AG04449 (cell line): ENCODE data around the gene PTPRJ.

Source experiments
- CTCF ChIA-PET: fragments of 350-600 bp; formaldehyde crosslinking; extraction: SDS; loops from one replicate; lab custom pipeline; 2021; ENCODE audit warnings: antibody characterized with exemption; lab: Yijun Ruan, JAX
- POLR2A ChIA-PET: fragments of 400-600, 350-600 bp; formaldehyde crosslinking; extraction: SDS; loops from one replicate; lab custom pipeline; 2020; ENCODE audit warnings: antibody characterized with exemption, inconsistent platforms; lab: Yijun Ruan, JAX
- DNase-seq: peaks from one replicate; pipeline ENCODE4 v3.0.0-alpha.2; 2010; ENCODE audit warnings: low read depth, low spot score
- H3K4me3 ChIP-seq: 2 replicates; pipeline ENCODE4 v1.5.1; 2011; ENCODE audit warnings: low read depth, mild to moderate bottlenecking, control low read depth, low read length
- TF ChIP-seq, protein P1 (sequence below): IDR thresholded peaks from one replicate; pipeline ENCODE4 v1.5.1; 2011; ENCODE audit warnings: mild to moderate bottlenecking, moderate library complexity, low read length, control low read depth, inconsistent platforms; ENCODE audit not compliant: insufficient read depth; ENCODE audit errors: missing control alignments

PTPRJ gene

DNA sequence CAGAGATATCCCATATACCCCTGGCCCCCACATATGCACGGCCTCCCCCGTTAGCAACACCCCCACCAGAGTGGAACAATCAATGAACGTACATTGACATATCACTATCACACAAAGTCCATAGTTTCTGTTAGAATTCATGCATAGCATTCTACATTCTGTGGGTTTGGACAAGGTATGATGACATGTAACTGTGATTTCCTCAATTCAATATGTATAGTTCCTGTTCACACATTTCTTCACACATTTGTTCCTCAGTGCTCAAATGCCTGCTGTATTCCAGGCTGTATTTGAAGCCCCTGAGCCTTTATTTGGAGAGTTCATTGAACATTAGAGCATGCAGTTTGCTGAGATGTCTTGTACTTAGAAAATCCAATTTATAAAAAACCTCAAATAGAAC, 69.9 kb downstream of the PTPRJ start:
- H3K4me3 ChIP-seq, result no peak overlapping the region
- no peak for DNase-seq
- CTCF ChIA-PET, result interaction anchor here (0.9 to 2.0 kb wide), 3 partner anchors 68 to 116 kb away, joined by 4 to 5 read pairs (median 4); no protein-coding TSS in a partner anchor
- TF ChIP-seq, protein P1, sequence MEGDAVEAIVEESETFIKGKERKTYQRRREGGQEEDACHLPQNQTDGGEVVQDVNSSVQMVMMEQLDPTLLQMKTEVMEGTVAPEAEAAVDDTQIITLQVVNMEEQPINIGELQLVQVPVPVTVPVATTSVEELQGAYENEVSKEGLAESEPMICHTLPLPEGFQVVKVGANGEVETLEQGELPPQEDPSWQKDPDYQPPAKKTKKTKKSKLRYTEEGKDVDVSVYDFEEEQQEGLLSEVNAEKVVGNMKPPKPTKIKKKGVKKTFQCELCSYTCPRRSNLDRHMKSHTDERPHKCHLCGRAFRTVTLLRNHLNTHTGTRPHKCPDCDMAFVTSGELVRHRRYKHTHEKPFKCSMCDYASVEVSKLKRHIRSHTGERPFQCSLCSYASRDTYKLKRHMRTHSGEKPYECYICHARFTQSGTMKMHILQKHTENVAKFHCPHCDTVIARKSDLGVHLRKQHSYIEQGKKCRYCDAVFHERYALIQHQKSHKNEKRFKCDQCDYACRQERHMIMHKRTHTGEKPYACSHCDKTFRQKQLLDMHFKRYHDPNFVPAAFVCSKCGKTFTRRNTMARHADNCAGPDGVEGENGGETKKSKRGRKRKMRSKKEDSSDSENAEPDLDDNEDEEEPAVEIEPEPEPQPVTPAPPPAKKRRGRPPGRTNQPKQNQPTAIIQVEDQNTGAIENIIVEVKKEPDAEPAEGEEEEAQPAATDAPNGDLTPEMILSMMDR, result no peak
- POLR2A ChIA-PET, result no interaction called here

DNA sequence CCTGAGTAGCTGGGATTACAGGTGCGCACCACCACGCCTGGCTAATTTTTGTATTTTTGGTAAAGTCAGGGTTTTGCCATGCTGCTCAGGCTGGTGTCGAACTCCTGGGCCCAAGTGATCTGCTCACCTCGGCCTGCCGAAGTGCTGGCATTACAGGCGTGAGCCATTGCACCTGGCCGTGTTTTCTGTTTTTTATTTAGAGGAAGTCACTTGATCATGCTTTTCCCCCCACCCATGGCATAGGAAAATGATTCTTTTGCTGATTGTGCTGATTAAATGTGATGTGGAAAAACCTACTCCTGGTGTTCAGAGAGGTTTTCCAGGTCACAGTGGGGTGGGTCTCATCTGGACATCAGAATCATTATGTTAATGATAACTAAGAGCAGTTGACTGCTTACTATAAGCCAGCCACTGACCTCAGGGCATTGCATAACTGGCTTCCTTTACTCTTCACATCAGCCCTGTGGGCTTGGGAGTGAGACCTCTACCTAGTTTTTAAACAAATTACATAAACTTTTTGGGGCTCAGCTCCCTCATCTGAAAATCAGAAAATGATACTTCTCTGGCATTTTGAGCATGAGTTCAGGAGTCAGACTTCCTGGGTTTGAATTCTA, 71.0 kb downstream of the PTPRJ start:
- no peak overlapping the region for H3K4me3 ChIP-seq
- no peak for DNase-seq
- TF ChIP-seq, protein P1, result no peak
- ChIA-PET CTCF (interaction anchor here (1.0 to 2.0 kb wide), 5 partner anchors 10 to 117 kb away, joined by 3 to 5 read pairs (median 4); no protein-coding TSS in a partner anchor), POLR2A (interaction anchor here (0.6 to 1.6 kb wide), 2 partner anchors 12 to 112 kb away, joined by 3 to 9 read pairs; no protein-coding TSS in a partner anchor)

DNA sequence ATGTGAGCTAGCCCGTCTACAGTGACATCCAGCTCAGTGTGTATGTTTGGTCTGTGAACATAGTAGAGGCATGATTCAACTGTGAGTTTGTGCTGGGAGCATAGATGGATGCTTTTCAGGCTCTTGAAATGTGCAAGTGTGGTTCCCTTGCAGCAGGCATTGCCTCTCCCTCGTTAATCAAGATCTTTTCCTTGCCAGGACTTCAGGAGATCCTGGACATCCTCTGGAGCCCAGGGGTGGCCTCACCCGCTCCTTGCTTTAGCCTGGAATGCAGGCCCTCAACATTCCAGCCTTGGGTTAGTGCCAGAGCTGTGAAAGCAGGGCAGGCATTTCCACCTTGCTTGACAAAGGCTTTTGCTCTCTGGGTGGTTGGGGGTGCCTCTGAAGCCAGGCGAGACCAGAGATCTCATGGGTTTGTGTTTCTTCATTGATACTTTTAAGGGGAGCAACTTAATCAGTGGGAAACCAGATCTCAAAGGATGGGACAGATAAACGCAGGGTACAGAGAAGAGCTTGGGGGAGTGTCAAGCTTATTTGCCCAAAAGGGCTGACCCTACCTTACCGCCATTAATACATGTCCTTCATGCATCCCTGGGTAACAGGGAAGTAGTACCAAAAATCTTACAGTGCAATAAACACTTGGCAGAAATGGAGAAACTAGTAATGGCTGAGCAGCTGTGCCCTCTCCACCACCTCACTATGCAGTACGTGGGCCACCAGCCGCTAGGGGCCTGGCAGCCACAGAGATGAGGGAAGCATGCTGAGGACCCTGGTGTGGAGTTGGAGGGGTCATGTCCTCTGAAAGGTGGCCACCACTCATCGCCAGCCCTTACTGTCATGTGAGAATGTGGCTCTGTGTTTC, 72.1 kb downstream of the PTPRJ start:
- TF ChIP-seq, protein P1, result no peak
- DNase-seq, result no peak
- ChIA-PET POLR2A (interaction anchor here (0.6 to 1.6 kb wide), 3 partner anchors 11 to 120 kb away, joined by 3 to 9 read pairs (median 3); no protein-coding TSS in a partner anchor), CTCF (interaction anchor here (1.0 to 2.0 kb wide), 5 partner anchors 11 to 70 kb away, joined by 3 to 5 read pairs (median 4); no protein-coding TSS in a partner anchor)
- H3K4me3 ChIP-seq, result no peak overlapping the region

DNA sequence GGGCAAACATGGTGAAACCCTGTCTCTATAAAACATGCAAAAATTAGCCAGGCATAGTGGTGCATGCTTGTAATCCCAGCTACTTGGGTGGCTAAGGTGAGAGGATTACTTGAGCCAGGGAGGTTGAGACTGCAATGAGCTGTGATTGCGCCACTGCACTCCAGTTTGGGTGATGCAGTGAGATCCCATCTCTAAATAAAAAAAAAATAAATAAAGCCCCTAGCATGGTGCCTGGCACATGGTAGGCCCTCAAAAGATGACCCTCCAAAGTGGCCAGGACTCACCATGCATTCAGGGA, 74.6 kb downstream of the PTPRJ start:
- ChIA-PET POLR2A (no interaction called here), CTCF (no interaction called here)
- DNase-seq, result no peak
- H3K4me3 ChIP-seq, result no peak overlapping the region
- TF ChIP-seq, protein P1, result no peak

DNA sequence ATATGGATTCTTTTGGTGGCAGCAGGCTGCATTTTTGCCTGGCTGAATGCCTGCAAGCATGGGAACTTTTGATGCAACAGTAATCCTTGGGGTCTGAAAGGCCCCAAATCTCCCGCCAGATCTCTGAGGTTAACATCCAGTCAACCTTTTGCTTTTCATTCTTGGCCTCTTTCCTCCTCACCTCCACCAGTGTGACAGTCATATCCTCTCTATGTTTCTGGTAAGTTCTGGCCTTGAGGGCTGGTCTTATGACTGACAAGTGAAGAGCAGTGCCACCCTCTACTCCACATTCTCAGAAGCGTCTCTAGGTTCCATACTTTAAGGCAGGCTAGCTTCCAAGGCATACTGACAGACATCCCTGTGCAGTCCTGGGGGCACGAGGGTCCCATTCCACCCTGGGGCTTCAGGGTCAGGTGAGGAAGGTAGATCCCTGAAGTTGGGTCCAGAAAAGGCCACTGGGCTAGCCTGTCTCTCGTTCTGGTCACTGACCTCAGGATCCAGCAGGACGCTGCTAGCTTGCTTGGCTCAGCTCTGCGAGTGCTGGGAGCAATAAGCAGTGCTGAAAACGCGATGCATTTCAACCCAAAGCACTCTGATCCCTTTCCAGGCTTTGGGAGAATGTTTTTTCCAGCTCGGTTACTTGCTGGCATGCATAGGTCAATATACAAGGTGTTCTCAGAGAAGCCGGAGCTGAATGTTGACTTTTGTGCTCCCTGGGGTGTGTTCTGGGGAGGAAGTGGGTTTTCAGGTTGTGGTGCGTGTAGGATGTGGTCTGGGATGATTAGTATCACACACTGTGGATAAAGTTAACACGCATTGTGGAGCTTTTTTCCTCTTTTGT, 75.2 kb downstream of the PTPRJ start:
- H3K4me3 ChIP-seq, result no peak overlapping the region
- POLR2A ChIA-PET, result interaction anchor here (0.7 kb wide), 1 partner anchor 81 kb away, joined by 3 read pairs; no protein-coding TSS in a partner anchor
- TF ChIP-seq, protein P1, result no peak
- no peak for DNase-seq
- CTCF ChIA-PET, result interaction anchor here (1.0 to 1.1 kb wide), 4 partner anchors 9 to 121 kb away, joined by 3 to 4 read pairs (median 4); no protein-coding TSS in a partner anchor
